GM12878 (cell line): ENCODE measurements around the gene CAPN10. TPM values are rescaled to one million over a fixed set of nuclear protein-coding genes. Genes with fewer than 3 reads are reported as not detected.
"Not testable (repeated sequence)": the region's sequence is repeated elsewhere in the genome, so short reads cannot be mapped to it uniquely, and the experiment has no call there.

Experiments used
- ATAC-seq: fragments of 200-7000 bp; cut with Tn5 transposase; 3 replicates; pipeline ENCODE4 v1.9.1; 2020; ENCODE audit warnings: mild to moderate bottlenecking, moderate library complexity
- BruUV-seq: library from RNA; stranded (reverse); fragments of 400-500 nt; replicated peaks from 2 replicates; lab custom pipeline; 2021; lab: Mats Ljungman, UMichigan
- CTCF ChIA-PET: fragments of 300-600 bp; sonication (Branson Sonifier 250); formaldehyde crosslinking; extraction: SDS; loops from one replicate; lab custom pipeline; 2021; ENCODE audit warnings: inconsistent platforms; lab: Yijun Ruan, JAX
- POLR2A ChIA-PET: fragments of 350-600 bp; formaldehyde crosslinking; extraction: SDS; loops from one replicate; lab custom pipeline; 2021; ENCODE audit warnings: inconsistent platforms; lab: Charles Lee
- RAD21 ChIA-PET: fragments of 300-600 bp; sonication (Branson Sonifier 250); formaldehyde crosslinking; loops from one replicate; lab custom pipeline; 2023; ENCODE audit warnings: antibody characterized with exemption; ENCODE audit not compliant: unreplicated experiment; lab: Charles Lee
- SMC1A ChIA-PET: fragments of 300-600 bp; sonication (Branson Sonifier 250); formaldehyde crosslinking; loops from one replicate; lab custom pipeline; 2023; ENCODE audit not compliant: unreplicated experiment, uncharacterized antibody; lab: Charles Lee
- DNase-seq: peaks from one replicate; pipeline ENCODE4 v3.0.0-alpha.2; 2011; ENCODE audit warnings: low read depth, low spot score
- FAIRE-seq: peaks from 3 replicates; lab custom pipeline; 2011; peaks lifted over from hg19 to GRCh38; lab: Jason Lieb, UNC
- H2AFZ ChIP-seq: 2 replicates; pipeline ENCODE4 v1.6.0; 2011; ENCODE audit warnings: low read depth, low read length, control low read depth; ENCODE audit not compliant: control insufficient read depth
- H3K27ac ChIP-seq: 2 replicates; pipeline ENCODE4 v1.5.1; 2011; ENCODE audit warnings: control low read depth; ENCODE audit not compliant: control insufficient read depth, insufficient read depth
- H3K27me3 ChIP-seq, 2 experiments: replicated peaks in 1 of 2; 2 replicates each; pipeline versions ENCODE4 v1.6.0 to v1.6.1; 2011; ENCODE audit warnings: low read length in 1 of 2; ENCODE audit not compliant: control insufficient read depth in 2 of 2, insufficient read depth in 2 of 2
- H3K36me3 ChIP-seq, 2 experiments: 2 replicates each; pipeline ENCODE4 v1.5.1; 2011; ENCODE audit warnings: low read length in 1 of 2; ENCODE audit not compliant: control insufficient read depth in 2 of 2, insufficient read depth in 2 of 2
- H3K4me1 ChIP-seq: 2 replicates; pipeline ENCODE4 v1.6.1; 2011; ENCODE audit warnings: mild to moderate bottlenecking, low read length, moderate library complexity, mixed read lengths; ENCODE audit not compliant: control insufficient read depth, insufficient read depth
- H3K4me2 ChIP-seq: 2 replicates; pipeline ENCODE4 v1.6.0; 2011; ENCODE audit warnings: control low read depth; ENCODE audit not compliant: control insufficient read depth, insufficient read depth
- H3K4me3 ChIP-seq: fragments of 200-600 bp; sonication (generic); 2 replicates; pipeline ENCODE4 v1.5.1; 2016
- H3K79me2 ChIP-seq: 2 replicates; pipeline ENCODE4 v1.6.0; 2011; ENCODE audit warnings: low read length; ENCODE audit not compliant: control insufficient read depth, insufficient read depth
- H3K9ac ChIP-seq: 2 replicates; pipeline ENCODE4 v1.8.0; 2011; ENCODE audit warnings: low read length, control low read depth, mixed read lengths; ENCODE audit not compliant: control insufficient read depth, insufficient read depth
- H3K9me3 ChIP-seq: replicated peaks from 3 replicates; pipeline ENCODE4 v1.5.1; 2011; ENCODE audit warnings: mild to moderate bottlenecking, low read length; ENCODE audit not compliant: control insufficient read depth, insufficient read depth
- H4K20me1 ChIP-seq: 2 replicates; pipeline ENCODE4 v1.6.0; 2011; ENCODE audit not compliant: control insufficient read depth, insufficient read depth
- BMI1 ChIP-seq: fragments of 450-650 bp; IDR thresholded peaks from 2 replicates; pipeline ENCODE4 v1.6.1; 2016; ENCODE audit warnings: mild to moderate bottlenecking, moderate library complexity, borderline replicate concordance
- HDGF ChIP-seq: fragments of 450-650 bp; IDR thresholded peaks from 2 replicates; pipeline ENCODE4 v1.6.1; 2016; ENCODE audit warnings: antibody characterized with exemption
- MYB ChIP-seq: fragments of 150-350 bp; IDR thresholded peaks from 2 replicates; pipeline ENCODE4 v1.6.1; 2014; ENCODE audit warnings: mild to moderate bottlenecking, low read depth, low read length, borderline replicate concordance
- NFYB ChIP-seq: IDR thresholded peaks from 2 replicates; pipeline ENCODE4 v1.6.1; 2011; ENCODE audit warnings: low read depth, mild to moderate bottlenecking, low read length, improper control_type of control experiment, moderate library complexity; ENCODE audit not compliant: insufficient read depth
- SMARCA5 ChIP-seq: fragments of 450-650 bp; IDR thresholded peaks from 2 replicates; pipeline ENCODE4 v1.6.1; 2017; ENCODE audit warnings: mild to moderate bottlenecking
- SREBF1 ChIP-seq: IDR thresholded peaks from 2 replicates; pipeline ENCODE4 v1.6.1; 2012; ENCODE audit warnings: mild to moderate bottlenecking, low read length
- WRNIP1 ChIP-seq: IDR thresholded peaks from 2 replicates; pipeline ENCODE4 v1.6.1; 2011; ENCODE audit warnings: low read depth, low read length, improper control_type of control experiment, borderline replicate concordance
- ZSCAN29 ChIP-seq: fragments of 450-650 bp; IDR thresholded peaks from 2 replicates; pipeline ENCODE4 v1.6.1; 2017; ENCODE audit warnings: mild to moderate bottlenecking, moderate library complexity
- WGBS: methylation state at CpG from one replicate; pipeline ENCODE4 v1.1.6; 2016; ENCODE audit warnings: low lambda C conversion rate; ENCODE audit not compliant: insufficient replicate concordance, insufficient coverage; ENCODE audit errors: missing lambda C conversion rate; 5-methylcytosine and 5-hydroxymethylcytosine counted together
- in situ Hi-C: fragments of 300-500 bp; cut with MboI; formaldehyde crosslinking; loops from 9 replicates; pipeline ENCODE4 v1.14.3; 2018; ENCODE audit warnings: mixed read lengths
- intact Hi-C: fragments of 100-400 bp; cut with micrococcal nuclease; formaldehyde crosslinking; loops from one replicate; pipeline ENCODE4 v1.14.2; 2022; ENCODE audit not compliant: unreplicated experiment
- polyA plus RNA-seq, 11 experiments: library from polyadenylated mRNA; depleted of rRNA in 4 of 11; unstranded in 6 of 11; stranded (reverse) in 5 of 11; fragments of >200 nt; fragmentation: Nextera tagmentation in 4 of 11; fragmentation: Illumina TruSeq in 1 of 11; extraction: Ambion mirVana in 4 of 11; extraction: Trizol in 1 of 11; gene quantifications; 1 replicate in 1 of 11; 2 replicates in 10 of 11; pipeline versions ENCODE4 v1.2.1 to v1.2.3, GENCODE V29; 2011 to 2016; ENCODE audit warnings: inconsistent platforms in 2 of 11, missing spikeins in 2 of 11, low read depth in 1 of 11
- total RNA-seq, 4 experiments: library from RNA; depleted of rRNA in 3 of 4; stranded (reverse); fragments of >200 nt in 3 of 4; fragmentation: Illumina TruSeq in 1 of 4; extraction: Trizol in 1 of 4; gene quantifications; 2 replicates each; pipeline versions ENCODE4 v1.2.1 to v1.2.3, GENCODE V29; 2013 to 2021
- TF ChIP-seq, protein P1 (sequence below): IDR thresholded peaks from 2 replicates; pipeline ENCODE4 v1.6.1; 2011; ENCODE audit warnings: mild to moderate bottlenecking, low read depth, low read length, moderate library complexity; ENCODE audit not compliant: insufficient replicate concordance
- TF ChIP-seq, protein P2 (sequence below): IDR thresholded peaks from 2 replicates; pipeline ENCODE4 v1.6.1; 2012; ENCODE audit warnings: low read length, inconsistent platforms

CAPN10 gene
- total and polyA plus RNA-seq, 10 of the 15 experiments (the other 5 are each of a cell fraction or from before 2014, with no cell fraction given): 0.37 to 40.6 (median 17.5) TPM

DNA sequence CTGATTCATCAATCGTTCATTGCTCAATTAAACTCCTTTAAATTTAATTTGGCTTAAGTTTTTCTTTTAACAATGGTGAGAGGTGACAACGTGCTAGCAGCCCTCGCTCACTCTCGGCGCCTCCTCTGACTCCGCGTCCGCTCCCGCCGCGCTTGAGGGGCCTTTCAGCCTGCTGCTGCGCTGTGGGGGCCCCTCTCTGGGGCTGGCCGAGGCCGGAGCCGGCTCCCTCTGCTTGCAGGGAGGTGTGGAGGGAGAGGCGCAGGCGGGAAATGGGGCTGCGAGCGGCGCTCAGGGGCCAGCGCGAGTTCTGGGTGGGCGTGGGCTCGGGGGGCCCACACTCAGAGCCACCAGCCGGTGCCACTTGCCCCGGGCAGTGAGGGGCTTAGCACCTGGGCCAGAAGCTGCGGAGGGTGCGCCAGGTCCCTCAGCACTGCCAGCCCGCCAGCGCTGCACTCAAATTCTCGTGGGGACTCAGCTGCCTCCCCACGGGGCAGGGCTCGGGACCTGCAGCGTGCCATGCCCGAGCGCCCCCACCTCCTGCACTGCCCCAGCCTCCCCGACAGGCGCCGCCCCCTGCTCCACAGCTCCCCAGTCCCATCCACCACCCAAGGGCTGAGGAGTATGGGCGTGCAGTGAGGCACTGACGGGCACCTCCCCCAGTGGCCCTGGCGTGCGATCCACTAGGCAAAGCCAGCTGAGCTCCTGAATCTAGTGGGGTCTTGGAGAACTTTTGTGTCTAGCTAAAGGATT lies 48.3 kb upstream of the CAPN10 start:
- 97% methylated on average over 32 of the region's 43 CpGs for whole genome bisulfite sequencing
- in situ Hi-C loops: no loop called here
- ChIA-PET POLR2A (no interaction called here), SMC1A (interaction anchor here (1.4 kb wide), 1 partner anchor 24 kb away, joined by 4 read pairs; no protein-coding TSS in a partner anchor), CTCF (no interaction called here), RAD21 (no interaction called here)
- Histone ChIP-seq H3K27ac (no peak overlapping the region), H3K79me2 (no peaks in the 10 kb centered on the region), H4K20me1 (no peaks in the 10 kb centered on the region), H3K9ac (no peak overlapping the region), H3K36me3 (peaks cover 0 to 5% of the 10 kb centered on the region in 2 experiments; a peak in 2 of 4 replicates), H2AFZ (no peak overlapping the region), H3K4me1 (no peaks in the 10 kb centered on the region), H3K4me2 (no peak overlapping the region), H3K4me3 (no peak overlapping the region), H3K27me3 (no peaks in the 10 kb centered on the region), H3K9me3 (peaks cover 6% of the 10 kb centered on the region; the same call in 2 of the 3 replicates)
- FAIRE-seq: no peak
- intact Hi-C loops: no loop called here
- DNase-seq: no peak
- TF ChIP-seq, protein P1, sequence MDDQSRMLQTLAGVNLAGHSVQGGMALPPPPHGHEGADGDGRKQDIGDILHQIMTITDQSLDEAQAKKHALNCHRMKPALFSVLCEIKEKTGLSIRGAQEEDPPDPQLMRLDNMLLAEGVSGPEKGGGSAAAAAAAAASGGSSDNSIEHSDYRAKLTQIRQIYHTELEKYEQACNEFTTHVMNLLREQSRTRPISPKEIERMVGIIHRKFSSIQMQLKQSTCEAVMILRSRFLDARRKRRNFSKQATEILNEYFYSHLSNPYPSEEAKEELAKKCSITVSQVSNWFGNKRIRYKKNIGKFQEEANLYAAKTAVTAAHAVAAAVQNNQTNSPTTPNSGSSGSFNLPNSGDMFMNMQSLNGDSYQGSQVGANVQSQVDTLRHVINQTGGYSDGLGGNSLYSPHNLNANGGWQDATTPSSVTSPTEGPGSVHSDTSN: no peak
- TF ChIP-seq NFYB (no peak), WRNIP1 (no peak), BMI1 (no peak), HDGF (no peak), MYB (no peak), SREBF1 (no peak), ZSCAN29 (no peak), SMARCA5 (no peak)
- TF ChIP-seq, protein P2, sequence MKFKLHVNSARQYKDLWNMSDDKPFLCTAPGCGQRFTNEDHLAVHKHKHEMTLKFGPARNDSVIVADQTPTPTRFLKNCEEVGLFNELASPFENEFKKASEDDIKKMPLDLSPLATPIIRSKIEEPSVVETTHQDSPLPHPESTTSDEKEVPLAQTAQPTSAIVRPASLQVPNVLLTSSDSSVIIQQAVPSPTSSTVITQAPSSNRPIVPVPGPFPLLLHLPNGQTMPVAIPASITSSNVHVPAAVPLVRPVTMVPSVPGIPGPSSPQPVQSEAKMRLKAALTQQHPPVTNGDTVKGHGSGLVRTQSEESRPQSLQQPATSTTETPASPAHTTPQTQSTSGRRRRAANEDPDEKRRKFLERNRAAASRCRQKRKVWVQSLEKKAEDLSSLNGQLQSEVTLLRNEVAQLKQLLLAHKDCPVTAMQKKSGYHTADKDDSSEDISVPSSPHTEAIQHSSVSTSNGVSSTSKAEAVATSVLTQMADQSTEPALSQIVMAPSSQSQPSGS: no peak
- no peak for ATAC-seq
- BruUV-seq: no TSS peak

DNA sequence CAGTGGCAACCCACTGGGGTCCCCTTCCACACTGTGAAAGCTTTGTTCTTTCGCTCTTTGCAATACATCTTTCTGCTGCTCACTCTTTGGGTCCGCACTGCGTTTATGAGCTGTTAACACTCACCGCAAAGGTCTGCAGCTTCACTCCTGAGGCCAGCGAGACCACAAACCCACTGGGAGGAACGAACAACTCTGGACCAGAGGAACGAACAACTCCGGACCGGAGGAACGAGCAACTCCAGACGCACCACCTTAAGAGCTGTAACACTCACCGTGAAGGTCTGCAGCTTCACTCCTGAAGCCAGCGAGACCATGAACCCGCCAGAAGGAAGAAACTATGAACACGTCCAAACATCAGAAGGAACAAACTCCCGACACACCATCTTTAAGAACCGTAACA lies 47.4 kb upstream of the CAPN10 start:
- FAIRE-seq, intact Hi-C loops, H2AFZ ChIP-seq, H3K27me3 ChIP-seq, in situ Hi-C loops, H3K27ac ChIP-seq, H3K4me2 ChIP-seq, H3K4me3 ChIP-seq, H3K79me2 ChIP-seq, ATAC-seq, H3K4me1 ChIP-seq, POLR2A ChIA-PET, BruUV-seq, RAD21 ChIA-PET, H4K20me1 ChIP-seq, H3K9me3 ChIP-seq, H3K9ac ChIP-seq, H3K36me3 ChIP-seq, CTCF ChIA-PET, DNase-seq: not testable (repeated sequence)
- SMC1A ChIA-PET: interaction anchor here (1.4 kb wide), 1 partner anchor 25 kb away, joined by 4 read pairs; no protein-coding TSS in a partner anchor
- WGBS: 98% methylated on average over 17 of the region's 17 CpGs
